GM12892 (cell line): ENCODE results near the gene TTLL11.

ENCODE experiments used
- POLR2AphosphoS5 ChIP-seq: IDR thresholded peaks from 2 replicates; pipeline ENCODE4 v1.6.1; 2011; ENCODE audit warnings: low read depth, low read length, control low read depth
- TAF1 ChIP-seq: IDR thresholded peaks from 2 replicates; pipeline ENCODE4 v1.6.1; 2011; ENCODE audit warnings: low read depth, mild to moderate bottlenecking, control low read depth, low read length, borderline replicate concordance

DNA sequence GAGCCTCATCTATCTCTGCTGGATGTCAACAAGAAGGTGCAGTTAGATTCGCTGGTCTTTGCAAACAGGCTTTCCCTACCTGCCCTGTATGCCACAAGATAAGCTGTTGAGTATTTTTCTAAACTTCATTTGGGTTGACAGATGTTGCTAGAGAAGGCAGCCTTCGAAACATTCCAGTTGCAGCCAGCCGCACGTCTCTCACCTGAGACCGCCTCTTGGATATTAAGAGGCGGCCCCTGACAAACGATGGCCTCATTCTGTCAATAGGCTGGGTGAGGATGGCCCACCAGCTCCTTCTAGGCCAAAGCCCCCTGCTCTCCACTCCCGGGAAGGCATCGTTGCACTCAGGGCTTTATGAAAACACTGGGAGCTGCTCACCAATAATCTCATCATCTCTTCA lies 260.0 kb downstream of the TTLL11 start:
- TF ChIP-seq POLR2AphosphoS5, result no peak
- TF ChIP-seq TAF1, result no peak
